Measurements from ENCODE around the gene MTMR6. TPM values are rescaled to one million over a fixed set of nuclear protein-coding genes. Genes with fewer than 3 reads are reported as not detected.

MTMR6 gene
- 17.3 and 18.1 TPM in 2 replicates for total RNA-seq

DNA sequence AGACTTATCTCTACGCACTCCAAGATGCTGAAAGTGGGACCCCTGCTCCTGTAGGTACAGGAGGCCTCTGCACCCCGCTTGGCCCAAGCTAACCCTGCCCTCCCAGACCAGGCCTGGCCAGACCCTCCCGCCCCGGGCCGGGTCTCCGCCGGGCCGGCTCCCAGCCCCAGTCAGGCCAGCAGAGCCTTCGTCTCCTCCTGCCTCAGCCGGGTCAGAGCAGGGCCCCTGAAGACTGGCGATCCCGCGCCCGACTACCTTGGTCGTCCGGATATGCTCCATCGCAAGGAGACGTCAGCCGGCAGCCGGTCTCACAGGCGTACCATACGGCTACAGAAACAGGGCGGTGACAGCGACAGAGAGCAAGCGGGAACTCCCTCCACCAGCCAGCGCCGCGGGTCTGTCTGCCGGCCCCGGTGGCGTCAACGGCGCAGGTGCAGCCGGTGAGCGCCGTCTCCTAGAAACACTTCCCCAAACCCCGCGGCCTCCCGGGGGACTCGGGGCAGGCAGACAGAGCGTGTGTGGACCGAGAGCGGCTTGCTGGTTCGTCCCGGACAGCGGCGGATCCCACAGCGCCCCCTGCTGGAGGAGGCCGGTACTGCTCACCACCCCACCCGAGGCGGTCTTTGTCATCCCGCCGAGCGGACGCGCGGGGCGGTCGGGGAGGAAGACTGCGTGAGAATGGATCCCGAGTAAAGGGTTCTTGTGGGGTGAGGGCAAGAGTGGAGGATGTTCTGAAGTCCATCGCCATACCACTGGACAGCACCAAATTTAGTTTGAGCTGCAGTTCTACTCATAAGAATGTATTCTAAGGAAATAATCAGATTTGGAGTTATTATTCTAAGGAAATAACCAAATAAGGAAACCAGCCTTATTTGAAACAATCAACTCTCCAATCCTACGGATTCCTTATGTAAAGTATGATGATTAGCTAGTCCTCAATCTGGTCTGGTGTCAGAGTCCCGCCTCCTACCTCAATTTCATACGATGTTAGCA is at the start of gene MTMR6:
TSS of gene MTMR6 (minus strand) at position 520 of the 993 bp plus-strand sequence. CDS start at position 279, 241 bp downstream.

DNA sequence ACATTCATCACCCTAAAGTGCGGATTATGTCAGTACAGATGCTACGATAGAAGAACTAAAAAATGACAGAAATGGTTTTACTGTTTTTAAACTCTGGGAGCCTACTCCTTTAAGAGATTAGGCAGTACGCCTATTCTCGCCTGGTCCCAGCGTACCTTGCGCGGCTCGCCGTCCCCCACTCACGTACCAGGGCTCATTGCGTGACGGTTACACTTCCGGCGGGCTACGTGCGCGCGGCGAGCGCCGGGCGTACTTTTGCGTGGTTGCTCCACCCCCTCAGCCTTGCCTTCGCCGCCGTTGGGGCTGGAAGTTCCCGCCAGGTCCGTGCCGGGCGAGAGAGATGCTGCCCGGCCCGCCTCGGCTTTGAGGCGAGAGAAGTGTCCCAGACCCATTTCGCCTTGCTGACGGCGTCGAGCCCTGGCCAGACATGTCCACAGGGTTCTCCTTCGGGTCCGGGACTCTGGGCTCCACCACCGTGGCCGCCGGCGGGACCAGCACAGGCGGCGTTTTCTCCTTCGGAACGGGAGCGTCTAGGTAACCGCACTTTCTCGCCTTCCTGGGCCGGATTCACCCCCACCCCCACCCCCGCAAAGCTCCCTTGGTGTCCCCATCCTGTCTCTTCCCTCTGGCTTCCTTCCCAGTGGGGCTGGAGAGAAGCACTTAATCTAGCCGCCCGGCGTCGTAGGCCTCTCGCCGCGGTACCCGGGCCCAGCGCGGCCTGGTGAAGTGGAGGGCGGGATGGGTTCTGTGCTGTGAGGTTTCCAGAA is 14.2 kb upstream of the MTMR6 start, which contains the start of gene NUP58:
TSS of gene NUP58 (plus strand) at position 279 of the 767 bp plus-strand sequence. CDS start at position 428, 149 bp downstream.

Other genes with a start within 250 kb of the MTMR6 start
- gene PABPC3, start 191.4 kb downstream of the MTMR6 start, total RNA-seq, result 0.09 and 0.14 TPM in 2 replicates
- not detected in 2 replicates for gene AMER2, start 115.2 kb downstream of the MTMR6 start, total RNA-seq
- 36.1 and 43.2 TPM in 2 replicates for gene NUP58, start 14.1 kb upstream of the MTMR6 start, total RNA-seq
- 0.09 and 0.14 TPM in 2 replicates for gene ATP8A2, start 84.5 kb upstream of the MTMR6 start, total RNA-seq

Data from smooth muscle cell of bladder (primary cell).